Lung (tissue), 12 donors: ENCODE results near the gene MCRIP2. TPM values are rescaled to one million over a fixed set of nuclear protein-coding genes. Genes with fewer than 3 reads are reported as not detected.

Experiments used
- ATAC-seq: fragments of 200-7000 bp; cut with Tn5 transposase; one replicate; pipeline ENCODE4 v1.9.1; 2020; ENCODE audit warnings: moderate number of reproducible peaks; ENCODE audit not compliant: insufficient read depth, low FRiP score
- DNase-seq, 3 donors: peaks; one replicate each; pipeline ENCODE4 v3.0.0-alpha.2; 2013 to 2017
- H3K27ac ChIP-seq, 2 donors: one replicate each; pipeline ENCODE4 v1.5.1; 2013; ENCODE audit warnings: mild to moderate bottlenecking in 2 of 2, moderate library complexity in 2 of 2, control low read depth in 1 of 2, inconsistent platforms in 1 of 2, low read depth in 1 of 2, low read length in 1 of 2
- H3K27me3 ChIP-seq, 3 donors: one replicate each; pipeline ENCODE4 v1.5.1; 2013; ENCODE audit warnings: low read length in 2 of 3; ENCODE audit not compliant: control insufficient read depth in 3 of 3, insufficient read depth in 3 of 3
- H3K36me3 ChIP-seq, 4 donors: one replicate each; pipeline ENCODE4 v1.5.1; 2013; ENCODE audit warnings: low read length in 4 of 4, mild to moderate bottlenecking in 1 of 4, moderate library complexity in 1 of 4; ENCODE audit not compliant: control insufficient read depth in 4 of 4, insufficient read depth in 4 of 4
- H3K4me1 ChIP-seq, 5 donors: one replicate each; pipeline ENCODE4 v1.5.1; 2013; ENCODE audit warnings: low read length in 5 of 5, mild to moderate bottlenecking in 2 of 5, moderate library complexity in 1 of 5; ENCODE audit not compliant: control insufficient read depth in 5 of 5, insufficient read depth in 5 of 5
- H3K4me3 ChIP-seq: one replicate; pipeline ENCODE4 v1.5.1; 2013; ENCODE audit warnings: mild to moderate bottlenecking, control low read depth, moderate library complexity
- H3K9ac ChIP-seq, 2 donors: one replicate each; pipeline ENCODE4 v1.5.1; 2013; ENCODE audit warnings: low read length in 2 of 2, control low read depth in 1 of 2; ENCODE audit not compliant: insufficient read depth in 1 of 2
- H3K9me3 ChIP-seq, 4 donors: one replicate each; pipeline ENCODE4 v1.5.1; 2013; ENCODE audit warnings: low read length in 3 of 4, mild to moderate bottlenecking in 1 of 4, moderate library complexity in 1 of 4; ENCODE audit not compliant: control insufficient read depth in 4 of 4, insufficient read depth in 3 of 4
- WGBS, 2 donors: extraction: QIAGEN DNeasy Blood & Tissue Kit; methylation state at CpG; one replicate each; pipeline ENCODE4 v1.1.7; 2013; 5-methylcytosine and 5-hydroxymethylcytosine counted together
- polyA plus RNA-seq, 2 donors: library from polyadenylated mRNA; stranded (reverse); fragments of 200-250 nt; gene quantifications; one replicate each; pipeline ENCODE4 v1.2.1, GENCODE V29; 2013
- total RNA-seq, 2 donors: library from RNA; depleted of rRNA in 1 of 2; stranded (reverse); fragments of >200 nt in 1 of 2; gene quantifications; one replicate each; pipeline ENCODE4 v1.2.1, GENCODE V29; 2014 to 2021
- TF ChIP-seq, protein P1 (sequence below): IDR thresholded peaks from 2 replicates; pipeline ENCODE4 v1.5.1; 2012; ENCODE audit warnings: mild to moderate bottlenecking; ENCODE audit errors: control extremely low read depth, extremely low read depth
- donor health status: control.
- donor health status: control.
- donor health status: Bipolar disorder and iron deficiency.
- donor health status: healthy.
- donor health status: DM: yes; HTN: yes; CAD: no.

Gene MCRIP2
- total and polyA plus RNA-seq, 4 donors, result 9.1 to 109 (median 53.3) TPM

DNA sequence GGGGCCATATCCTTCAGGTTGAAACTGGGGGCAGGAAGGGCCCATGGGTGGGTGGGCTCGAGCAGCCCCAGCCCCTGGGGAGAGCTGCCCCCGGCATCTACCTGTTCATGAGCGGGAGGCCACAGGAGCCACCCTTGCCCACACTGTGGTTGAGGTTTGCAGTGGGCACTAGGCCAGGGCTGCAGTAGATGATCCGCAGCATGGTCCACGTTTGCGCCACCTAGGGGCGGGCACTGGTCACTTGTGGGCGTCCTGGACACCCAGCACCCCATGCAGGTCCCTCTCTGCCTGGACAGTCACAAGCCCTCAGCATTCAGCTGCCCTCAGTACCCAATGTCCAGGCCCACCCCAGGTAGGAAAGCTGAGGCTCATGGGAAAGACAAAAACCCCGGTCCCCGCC lies 44.3 kb downstream of the MCRIP2 start:
- 72 to 73% methylated on average over 10 of the region's 10 CpGs for WGBS, 2 donors
- Histone ChIP-seq H3K27ac (no peak overlapping the region), H3K27me3 (peaks cover 0 to under 1% (median 0%) of the 10 kb centered on the region in 3 donors), H3K9me3 (no peaks in the 10 kb centered on the region), H3K9ac (no peak overlapping the region), H3K4me3 (no peak overlapping the region), H3K36me3 (peaks cover 3 to 33% (median 23%) of the 10 kb centered on the region in 4 donors), H3K4me1 (peaks cover 15 to 43% (median 19%) of the 10 kb centered on the region in 5 donors)
- DNase-seq (no peak), ATAC-seq (no peak)
- TF ChIP-seq, protein P1, sequence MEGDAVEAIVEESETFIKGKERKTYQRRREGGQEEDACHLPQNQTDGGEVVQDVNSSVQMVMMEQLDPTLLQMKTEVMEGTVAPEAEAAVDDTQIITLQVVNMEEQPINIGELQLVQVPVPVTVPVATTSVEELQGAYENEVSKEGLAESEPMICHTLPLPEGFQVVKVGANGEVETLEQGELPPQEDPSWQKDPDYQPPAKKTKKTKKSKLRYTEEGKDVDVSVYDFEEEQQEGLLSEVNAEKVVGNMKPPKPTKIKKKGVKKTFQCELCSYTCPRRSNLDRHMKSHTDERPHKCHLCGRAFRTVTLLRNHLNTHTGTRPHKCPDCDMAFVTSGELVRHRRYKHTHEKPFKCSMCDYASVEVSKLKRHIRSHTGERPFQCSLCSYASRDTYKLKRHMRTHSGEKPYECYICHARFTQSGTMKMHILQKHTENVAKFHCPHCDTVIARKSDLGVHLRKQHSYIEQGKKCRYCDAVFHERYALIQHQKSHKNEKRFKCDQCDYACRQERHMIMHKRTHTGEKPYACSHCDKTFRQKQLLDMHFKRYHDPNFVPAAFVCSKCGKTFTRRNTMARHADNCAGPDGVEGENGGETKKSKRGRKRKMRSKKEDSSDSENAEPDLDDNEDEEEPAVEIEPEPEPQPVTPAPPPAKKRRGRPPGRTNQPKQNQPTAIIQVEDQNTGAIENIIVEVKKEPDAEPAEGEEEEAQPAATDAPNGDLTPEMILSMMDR, result no peak

DNA sequence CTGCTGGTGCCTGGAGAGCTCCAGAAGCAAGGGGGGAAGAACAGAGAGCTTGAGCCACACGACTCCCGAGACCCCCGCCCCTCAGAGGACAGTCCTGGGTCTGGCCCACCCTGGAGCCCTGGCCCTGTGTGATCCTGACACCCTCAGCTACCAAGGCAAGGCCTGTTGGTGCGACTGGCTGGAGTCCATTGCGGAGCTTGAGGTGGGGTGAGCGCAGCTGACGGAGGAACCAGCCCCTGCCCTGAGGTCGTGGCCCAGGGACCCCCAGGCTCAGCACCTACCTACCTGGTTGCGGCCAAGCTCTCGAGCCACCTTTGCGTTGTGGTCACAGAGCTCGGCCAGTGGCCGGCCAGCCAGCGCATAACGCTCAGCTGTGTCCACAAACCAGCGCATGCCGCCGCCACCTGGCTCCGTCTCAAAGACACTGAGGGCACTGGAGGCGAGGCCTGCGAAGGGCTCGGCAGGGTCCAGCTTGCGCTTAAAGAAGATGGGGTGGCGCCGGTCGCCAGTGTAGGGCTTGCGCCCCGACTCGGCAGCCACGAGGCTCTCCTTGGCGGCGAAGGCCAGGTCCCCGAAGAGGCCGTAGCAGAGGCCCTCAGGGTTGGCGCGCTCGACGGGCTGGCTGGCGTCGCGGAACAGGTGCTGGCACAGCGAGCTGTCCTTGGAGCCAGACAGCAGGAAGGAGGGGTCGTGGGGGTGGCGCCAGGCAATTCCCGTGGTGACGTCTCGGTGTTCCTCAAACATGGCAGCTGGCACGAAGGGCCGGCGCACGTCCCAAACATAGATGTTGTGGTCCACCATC lies 45.0 kb downstream of the MCRIP2 start:
- peaks cover 11 to 37% (median 14%) of the 10 kb centered on the region in 5 donors for H3K4me1 ChIP-seq
- 96% methylated on average over 51 of the region's 51 CpGs for WGBS, 2 donors
- DNase-seq, result no peak

DNA sequence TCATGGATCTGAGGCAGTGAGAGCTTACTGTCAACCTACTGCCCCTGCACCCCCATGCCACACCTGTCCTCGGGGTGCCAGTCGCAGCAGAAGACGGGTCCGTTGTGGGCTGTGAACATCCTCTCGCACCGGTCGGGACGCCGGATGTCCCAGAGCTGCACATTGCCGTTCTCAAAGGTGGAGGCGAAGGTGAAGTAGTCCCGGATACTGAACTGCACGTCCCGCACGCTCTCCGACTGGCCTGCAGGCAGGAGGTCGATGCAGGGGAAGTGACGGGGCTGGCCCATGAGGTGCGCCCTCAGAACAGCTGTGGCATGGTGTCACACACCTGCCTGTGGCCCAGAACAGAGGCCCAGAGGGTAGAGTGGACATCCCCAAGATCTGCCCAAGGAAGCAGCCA lies 45.9 kb downstream of the MCRIP2 start:
- Histone ChIP-seq H3K4me1 (peaks cover 10 to 33% (median 11%) of the 10 kb centered on the region in 5 donors), H3K9me3 (no peaks in the 10 kb centered on the region), H3K27me3 (peaks cover 0 to 9% (median 9%) of the 10 kb centered on the region in 3 donors), H3K4me3 (no peak overlapping the region), H3K27ac (no peak overlapping the region), H3K9ac (no peak overlapping the region), H3K36me3 (peaks cover 0 to 23% (median 12%) of the 10 kb centered on the region in 4 donors)
- ATAC-seq, result no peak
- 95 to 96% methylated on average over 19 of the region's 19 CpGs for WGBS, 2 donors
- DNase-seq, result no peak
- TF ChIP-seq, protein P1, result no peak

More for the DNA sequence above, 45.0 kb downstream of the MCRIP2 start:
- TF ChIP-seq, protein P1, result no peak
- Histone ChIP-seq H3K9me3 (no peaks in the 10 kb centered on the region), H3K36me3 (peaks cover 3 to 32% (median 21%) of the 10 kb centered on the region in 4 donors), H3K27ac (no peak overlapping the region), H3K4me3 (no peak overlapping the region), H3K27me3 (peaks cover 0 to 3% (median 3%) of the 10 kb centered on the region in 3 donors), H3K9ac (no peak overlapping the region)
- no peak for ATAC-seq
